Left hindlimb (tissue), 1 donor: Measurements from ENCODE around the gene TSPAN11.
A peak's percentile ranks its signal among the peaks of the same experiment; 100 is the strongest.

Source experiments
- DNase-seq: peaks from one replicate; pipeline ENCODE4 v3.0.0-alpha.2; 2018

Gene TSPAN11

DNA sequence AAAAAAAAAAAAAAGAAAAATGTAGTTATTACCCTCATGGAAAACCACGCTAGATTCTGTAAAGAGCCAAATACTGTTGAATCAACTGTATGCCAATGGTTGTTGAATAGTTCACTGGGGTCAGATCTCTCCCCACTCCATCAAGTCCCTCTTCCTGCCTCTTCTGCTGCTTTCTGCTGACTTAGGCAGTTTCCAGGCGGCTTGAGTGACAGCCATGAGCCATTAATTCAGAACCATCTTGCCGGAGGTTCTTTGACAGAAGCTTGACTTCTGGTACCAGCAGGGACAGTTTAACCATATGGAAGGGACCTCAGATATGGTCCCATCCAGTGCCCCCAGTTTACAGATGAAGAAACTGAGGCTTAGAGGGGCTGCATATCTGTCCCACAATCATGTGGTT, 34.5 kb downstream of the TSPAN11 start:
- no peak for DNase-seq

- no peak for DNase-seq
Measured at GRCh38 chr12:30962047-30962446, 35.5 kb downstream of the TSPAN11 start.

DNA sequence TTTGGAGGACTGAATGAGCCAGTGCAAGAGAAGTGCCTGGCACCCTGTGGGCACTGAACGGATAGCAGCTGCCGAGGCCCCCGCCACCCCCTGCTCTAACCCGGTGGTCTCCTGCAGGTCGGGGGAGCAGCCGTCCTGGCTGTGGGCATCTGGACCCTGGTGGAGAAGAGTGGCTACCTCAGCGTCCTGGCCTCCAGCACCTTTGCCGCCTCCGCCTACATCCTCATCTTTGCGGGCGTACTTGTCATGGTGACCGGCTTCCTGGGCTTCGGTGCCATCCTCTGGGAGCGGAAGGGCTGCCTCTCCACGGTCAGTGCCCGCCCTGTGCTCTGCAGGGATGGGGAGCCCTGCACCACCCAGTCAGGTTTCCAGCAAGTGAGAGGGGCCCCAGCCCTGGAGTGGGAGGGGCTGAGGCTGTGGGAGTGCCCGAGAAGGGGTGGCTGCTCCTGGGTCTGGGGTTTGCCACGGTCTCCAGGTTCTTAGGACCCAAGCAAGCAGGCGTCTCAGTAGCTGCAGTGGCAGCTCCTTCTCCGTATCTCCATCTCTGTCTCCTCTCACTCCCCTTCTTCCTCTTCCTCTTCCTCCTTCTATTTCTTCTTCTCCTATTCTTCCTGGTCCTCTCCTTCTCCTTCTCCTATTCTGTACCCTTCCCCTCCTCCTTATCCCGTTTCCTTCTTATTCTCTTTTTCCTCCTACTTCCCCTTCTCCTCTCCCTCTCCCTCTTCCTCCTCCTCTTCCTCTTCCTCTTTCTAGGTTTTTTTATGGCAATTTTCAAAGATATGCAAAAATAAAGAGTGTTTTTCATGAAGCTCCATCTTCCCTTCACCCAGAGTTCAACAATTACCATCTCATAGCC, 37.4 kb downstream of the TSPAN11 start:
- no peak for DNase-seq

GRCh38 chr12:30964896-30965612, 38.5 kb downstream of the TSPAN11 start:
- no peak for DNase-seq

DNA sequence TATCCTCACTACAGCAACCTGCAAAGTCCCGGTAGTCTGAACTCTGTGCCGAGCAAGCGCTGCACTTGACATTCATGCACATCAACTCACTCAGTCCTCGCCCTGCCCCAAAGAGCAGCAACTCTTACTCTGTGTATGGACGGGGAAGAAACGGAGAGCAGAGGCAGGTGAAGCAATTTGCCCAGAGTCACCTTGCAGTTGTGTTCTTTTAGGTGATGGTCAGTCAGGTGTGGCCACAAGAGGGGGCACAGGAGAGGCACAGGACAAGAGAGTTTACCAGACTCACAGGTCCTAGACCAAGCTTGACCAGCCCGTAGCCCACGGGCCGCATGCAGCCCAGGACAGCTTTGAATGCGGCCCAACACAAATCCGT, 39.1 kb downstream of the TSPAN11 start:
- no peak for DNase-seq

DNA sequence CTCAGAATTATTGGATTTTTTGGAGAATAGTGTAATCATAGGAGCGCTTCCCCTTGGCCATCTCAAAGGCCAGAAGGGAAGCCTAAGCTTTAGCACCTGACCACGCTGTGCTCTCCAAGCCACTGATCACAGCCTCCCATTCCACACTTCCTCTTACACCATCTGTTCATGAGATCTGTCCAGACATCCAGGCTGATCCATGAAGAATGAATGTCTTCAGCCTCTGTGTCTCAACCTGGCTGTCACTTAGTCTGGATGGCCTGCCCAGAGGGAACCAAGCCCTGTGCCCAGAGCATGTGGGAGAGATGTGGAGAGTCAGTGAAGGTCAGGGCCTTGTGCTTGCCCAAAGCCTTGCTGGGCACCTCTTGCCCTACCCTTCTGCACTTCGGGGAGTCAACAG, 40.5 kb downstream of the TSPAN11 start:
- peak; percentile 3 for DNase-seq

DNA sequence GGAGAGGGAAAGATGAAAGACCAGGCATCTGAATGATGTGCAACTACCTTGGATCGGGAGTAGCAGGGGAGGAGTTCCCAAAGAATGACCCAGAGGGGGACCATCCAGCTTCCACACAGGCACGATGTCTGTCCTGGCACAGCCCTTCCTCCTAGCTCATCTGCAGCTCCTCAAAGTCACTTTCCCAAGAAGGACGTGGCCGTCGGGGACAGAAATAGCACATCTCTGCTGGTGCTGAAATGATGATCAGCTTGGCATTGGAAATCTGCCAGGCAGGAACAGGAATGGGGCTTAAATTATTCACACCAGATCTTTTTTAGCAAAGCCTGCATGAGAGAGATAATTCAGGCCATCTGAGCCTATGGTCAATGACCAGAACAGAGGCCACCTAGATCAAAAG, 41.7 kb downstream of the TSPAN11 start:
- no peak for DNase-seq

DNA sequence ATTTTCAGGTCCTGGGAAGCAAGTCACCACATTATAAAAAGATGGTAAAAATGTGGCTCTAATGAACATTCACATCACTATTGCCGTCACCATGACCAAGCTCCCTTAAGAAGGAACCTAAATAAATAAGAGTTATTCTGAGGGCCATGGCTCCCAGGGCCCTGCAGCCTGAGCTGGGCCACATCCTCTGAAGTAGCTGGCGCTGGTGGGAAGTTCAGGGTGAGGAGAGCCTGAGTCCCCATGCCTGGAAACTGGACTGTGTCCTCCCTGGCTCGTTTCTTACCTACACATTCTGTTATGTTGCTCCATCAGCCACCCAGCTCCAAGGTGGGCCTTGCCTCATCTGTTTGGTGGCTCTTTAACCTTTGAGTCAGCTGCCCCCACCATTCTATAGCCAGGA, 42.5 kb downstream of the TSPAN11 start:
- no peak for DNase-seq

GRCh38 chr12:30969606-30970395, 43.3 kb downstream of the TSPAN11 start:
- DNase-seq: no peak

GRCh38 chr12:30970559-30971197, 44.1 kb downstream of the TSPAN11 start:
- DNase-seq: peak; percentile 65

- DNase-seq: no peak
Measured at GRCh38 chr12:30972035-30972434, 45.5 kb downstream of the TSPAN11 start.

DNA sequence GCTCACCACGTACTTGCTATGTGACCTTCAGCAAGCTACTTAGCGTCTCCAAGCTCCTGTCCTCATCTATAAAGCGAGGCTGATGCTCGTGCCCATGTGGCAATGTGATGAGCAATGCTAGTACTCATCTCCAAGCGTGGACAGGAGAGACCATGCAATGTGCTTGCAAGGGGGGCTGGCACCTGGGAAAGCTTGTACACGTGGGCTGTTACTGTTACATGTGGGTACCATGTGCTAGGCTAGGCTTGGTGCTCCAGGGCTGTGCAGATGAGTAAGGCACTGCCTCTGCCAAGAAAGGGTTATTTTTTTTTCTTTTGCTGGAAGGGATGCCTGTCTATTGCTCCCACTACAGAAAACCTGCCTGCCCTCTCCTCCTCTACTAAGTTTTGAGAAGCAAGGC, 46.6 kb downstream of the TSPAN11 start:
- DNase-seq: no peak

- DNase-seq: no peak
Measured at GRCh38 chr12:30973830-30974229, 47.3 kb downstream of the TSPAN11 start.

DNA sequence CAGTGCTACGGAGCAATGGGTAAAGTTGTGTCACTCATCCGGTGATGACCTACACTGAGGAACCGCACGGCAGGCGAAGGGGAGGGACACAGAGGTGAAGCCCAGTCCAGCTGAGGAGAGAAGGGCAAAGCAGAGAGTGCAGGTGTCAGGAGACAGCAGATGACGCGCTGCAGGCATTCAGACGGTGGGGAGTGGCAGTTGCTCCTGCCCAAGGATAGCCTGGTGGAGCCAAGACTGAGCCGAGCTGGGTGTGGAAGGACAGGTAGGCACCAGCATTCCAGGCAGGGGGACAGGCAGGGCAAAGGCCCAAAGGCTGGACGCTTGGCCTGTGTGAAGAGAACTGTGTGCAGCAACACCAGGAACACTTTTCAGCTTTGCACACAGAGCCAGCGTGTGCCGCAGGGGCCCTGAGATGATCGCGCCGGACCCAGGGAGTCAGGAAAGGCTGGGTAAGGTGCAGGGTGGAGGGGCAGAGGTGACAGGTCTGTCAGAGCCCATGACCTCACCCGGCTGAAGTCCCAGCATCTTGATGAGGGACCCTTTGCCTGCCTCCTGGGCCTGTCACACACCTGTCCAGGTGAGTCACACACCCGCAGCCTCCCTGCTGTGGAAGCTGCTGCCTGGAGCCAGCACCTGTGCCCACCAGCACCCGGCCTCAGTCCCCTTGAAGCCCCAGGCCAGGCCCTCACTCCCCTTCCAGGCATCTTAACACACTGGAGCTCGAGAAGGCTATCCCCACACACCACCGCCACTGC, 48.4 kb downstream of the TSPAN11 start:
- DNase-seq: no peak

DNA sequence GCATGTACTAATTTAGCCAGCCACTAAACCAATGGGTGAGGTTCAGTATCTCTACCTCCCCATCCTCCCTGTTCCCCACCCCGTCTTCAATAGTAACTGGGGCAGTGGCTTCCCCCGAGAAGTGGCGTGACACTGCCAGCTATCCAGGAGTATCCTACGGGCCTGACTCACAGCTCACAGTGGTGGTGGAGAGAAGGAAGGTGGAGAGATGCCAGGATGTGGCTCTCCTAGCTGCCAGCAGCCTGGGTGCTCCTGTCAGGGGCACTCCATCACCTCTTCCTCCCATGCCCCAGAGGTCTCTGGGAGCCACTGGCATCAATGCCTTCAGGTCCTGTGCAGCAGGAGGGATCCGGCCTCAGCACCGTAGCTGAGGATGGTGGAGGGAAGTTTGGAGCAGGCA, 49.0 kb downstream of the TSPAN11 start:
- DNase-seq: no peak

- no peak for DNase-seq
Measured at GRCh38 chr12:30976206-30976605, 49.7 kb downstream of the TSPAN11 start.

- DNase-seq: no peak
Measured at GRCh38 chr12:30977124-30977523, 50.6 kb downstream of the TSPAN11 start.

DNA sequence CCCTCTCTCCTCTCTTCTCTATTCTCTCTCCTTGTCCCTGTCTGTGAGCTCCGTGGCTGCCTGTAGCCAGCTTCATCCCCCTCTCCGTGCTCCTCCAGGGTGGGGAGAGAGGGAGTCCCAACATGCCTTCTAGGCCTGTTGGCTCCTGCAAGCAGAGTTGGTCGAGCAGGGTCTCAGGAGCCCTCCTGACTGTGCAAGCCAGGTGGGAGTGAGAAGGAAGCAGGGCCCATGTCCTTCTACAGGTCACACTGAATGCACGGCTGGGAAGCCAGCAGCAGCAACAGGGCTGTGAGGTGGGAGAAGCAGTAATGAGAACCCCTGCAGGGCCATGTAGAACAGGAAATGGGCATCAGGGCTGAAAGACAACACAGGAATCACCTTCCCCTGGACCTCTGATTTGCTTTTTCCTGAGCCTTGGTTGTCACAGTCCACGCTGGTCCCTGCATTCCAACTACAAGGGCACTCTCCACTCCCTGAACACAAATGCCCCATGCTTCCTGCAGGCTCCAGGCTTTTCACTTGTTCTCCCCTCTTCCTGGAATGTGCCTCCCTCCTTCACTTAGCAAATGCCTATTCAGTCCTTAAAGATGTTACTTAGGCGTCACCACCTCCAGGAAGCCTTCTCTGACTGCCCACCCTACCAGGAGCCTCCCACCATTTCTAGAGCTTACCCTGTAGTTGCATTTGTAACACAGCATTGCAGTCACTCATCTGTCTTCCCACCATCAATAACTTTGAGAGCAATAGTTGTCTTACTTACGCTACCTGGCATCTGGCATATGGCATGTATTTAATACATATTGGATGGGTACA, 51.2 kb downstream of the TSPAN11 start:
- DNase-seq: no peak

GRCh38 chr12:30978639-30979038, 52.1 kb downstream of the TSPAN11 start:
- DNase-seq: peak; percentile 79

DNA sequence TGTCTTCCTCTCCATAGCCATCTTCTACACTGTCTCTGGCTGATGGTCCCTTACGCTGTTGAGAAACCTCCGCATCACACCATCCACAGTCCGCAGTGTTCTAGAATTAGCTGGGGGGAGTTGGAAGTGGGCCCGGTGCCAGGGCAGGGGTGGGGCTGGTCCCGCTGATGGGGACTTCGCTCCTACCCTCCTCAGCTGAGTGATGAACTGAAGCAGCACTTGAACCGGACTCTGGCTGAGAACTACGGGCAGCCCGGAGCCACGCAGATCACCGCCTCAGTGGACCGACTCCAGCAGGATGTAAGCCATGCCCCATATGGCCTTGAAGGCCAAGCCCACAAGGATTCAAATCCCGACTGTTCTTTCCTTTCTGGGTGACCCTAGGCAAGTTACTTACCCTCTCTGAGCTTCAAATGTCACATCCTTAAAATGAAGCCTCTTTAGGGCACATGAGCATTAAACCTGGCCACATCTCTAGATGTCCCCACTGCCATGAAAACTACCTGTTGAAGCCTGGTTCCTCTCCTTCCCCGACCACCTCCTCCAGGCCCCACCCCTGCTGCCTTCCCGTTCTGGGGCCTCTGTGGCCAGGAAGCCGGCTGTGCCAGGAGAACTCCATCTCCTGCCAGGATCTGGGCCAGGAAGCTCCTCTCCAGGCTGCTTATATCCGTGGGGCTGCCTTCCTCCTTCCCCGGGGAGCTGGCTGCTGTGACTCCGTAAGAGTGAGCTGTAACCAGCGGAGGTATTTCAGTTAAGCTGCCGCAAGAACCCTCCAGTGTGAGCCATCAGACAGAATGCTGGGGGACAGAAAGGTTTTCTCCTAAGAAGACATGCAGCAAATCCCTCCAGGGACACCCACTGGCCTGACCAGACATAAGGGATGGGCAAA, 53.1 kb downstream of the TSPAN11 start:
- no peak for DNase-seq
